Adrenal gland (tissue), 19 donors: ENCODE results near the gene TICAM1. TPM values are rescaled to one million over a fixed set of nuclear protein-coding genes. Genes with fewer than 3 reads are reported as not detected.

ENCODE experiments used
- DNase-seq, 7 donors: peaks; one replicate each; pipeline ENCODE4 v3.0.0-alpha.2; 2019 to 2020
- H3K27ac ChIP-seq, 5 donors: fragments of 200-600 bp; sonication (generic) in 4 of 5; 1 replicate in 3 of 5; 2 replicates in 2 of 5; pipeline versions ENCODE4 v1.5.1 to v1.8.0; 2016 to 2020; ENCODE audit warnings: mild to moderate bottlenecking in 1 of 5
- H3K27me3 ChIP-seq: fragments of 200-600 bp; 2 replicates; pipeline ENCODE4 v1.8.0; 2021
- H3K36me3 ChIP-seq, 2 donors: fragments of 200-600 bp; replicated peaks in 1 of 2; 1 replicate in 1 of 2; 2 replicates in 1 of 2; pipeline versions ENCODE4 v1.5.1 to v1.8.0; 2018 to 2022
- H3K4me1 ChIP-seq, 2 donors: fragments of 200-600 bp; replicated peaks in 1 of 2; 1 replicate in 1 of 2; 2 replicates in 1 of 2; pipeline versions ENCODE4 v1.5.1 to v1.8.0; 2018 to 2021
- H3K4me3 ChIP-seq, 4 donors: fragments of 200-600 bp; sonication (generic) in 3 of 4; one replicate each; pipeline ENCODE4 v1.5.1; 2016 to 2018
- H3K9me3 ChIP-seq, 3 donors: fragments of 200-600 bp; sonication (generic) in 1 of 3; replicated peaks in 1 of 3; 1 replicate in 2 of 3; 2 replicates in 1 of 3; pipeline versions ENCODE4 v1.5.1 to v1.8.0; 2016 to 2021
- CTCF ChIP-seq, 6 experiments: fragments of 450-650 bp in 4 of 6; fragments of 200-600 bp in 2 of 6; sonication (generic) in 1 of 6; IDR thresholded peaks; 1 replicate in 5 of 6; 2 replicates in 1 of 6; pipeline versions ENCODE4 v1.5.1 to v1.8.0; 2016 to 2021; ENCODE audit warnings: antibody characterized with exemption in 6 of 6, mild to moderate bottlenecking in 2 of 6, moderate library complexity in 1 of 6
- POLR2A ChIP-seq, 2 donors: fragments of 450-650 bp; IDR thresholded peaks; one replicate each; pipeline ENCODE4 v1.6.1; 2017; ENCODE audit warnings: antibody characterized with exemption in 2 of 2, mild to moderate bottlenecking in 2 of 2, moderate library complexity in 1 of 2
- WGBS, 4 donors: extraction: QIAGEN DNeasy Blood & Tissue Kit in 2 of 4; methylation state at CpG; one replicate each; pipeline versions ENCODE4 v1.1.5 to v1.1.7; 2013 to 2017; 5-methylcytosine and 5-hydroxymethylcytosine counted together
- intact Hi-C, 2 donors: fragments of 100-400 bp; cut with DNase I; formaldehyde crosslinking; loops; one replicate each; pipeline versions ENCODE4 v1.14.1 to v1.15.0; 2022 to 2023
- long read RNA-seq, 10 donors: library from polyadenylated mRNA in 3 of 10; unstranded in 2 of 10; stranded (forward) in 1 of 10; transcript quantifications; one replicate each; pipeline ENCODE4 v2.0.0 and lab custom pipeline, GENCODE V29; 2021 to 2026
- polyA plus RNA-seq, 3 donors: library from polyadenylated mRNA; stranded (reverse); fragments of 200-250 nt in 2 of 3; fragments of 350-450 nt in 1 of 3; fragmentation: Illumina TruSeq in 1 of 3; extraction: RNeasy Lipid Tissue Mini Kit (QIAGEN cat#74804) in 1 of 3; gene quantifications; one replicate each; pipeline ENCODE4 v1.2.3, GENCODE V29; 2013 to 2014
- total RNA-seq, 9 donors: library from RNA; depleted of rRNA in 4 of 9; stranded (reverse); fragments of >200 nt in 4 of 9; fragments of 120-200 nt in 1 of 9; fragmentation: NEBNext Ultra II Directional in 1 of 9; extraction: Animal tissue kit (Norgen Biotek cat#: 25700) in 1 of 9; gene quantifications; one replicate each; pipeline versions ENCODE4 v1.1.0 to v1.2.4, GENCODE V29; 2013 to 2023
- donor health status: healthy with polysubstance abuse.
- donor health status: Bipolar disorder and iron deficiency.
- donor health status: DM: yes; HTN: yes; CAD: no.
- donor health status: DM: no; HTN: no; CAD: no.
- donor health status: DM: no; HTN: no; CAD: no.
- donor health status: DM: yes; HTN: yes; CAD: no.

Gene TICAM1
- 10 to 100 TPM in 1 of 9 donors, 1 to 10 TPM in 7, under 1 TPM in 1; 0.61 to 12.0 (median 6.7) TPM for total RNA-seq
- polyA plus RNA-seq = 1 to 10 TPM; 1.9 to 9.3 (median 7.4) TPM
- long read RNA-seq, donor 1, partial matches to known transcripts = 0 of 1 reads
- long read RNA-seq, donor 1, other reads (novel, unspliced or antisense) = 0 of 1 reads
- long read RNA-seq, donor 2, partial matches to known transcripts = 0 of 1 reads
- long read RNA-seq, donor 2, other reads (novel, unspliced or antisense) = 0 of 1 reads
- long read RNA-seq, donor 3 = 0 reads
- long read RNA-seq, donor 4, partial matches to known transcripts = 0 of 2 reads
- long read RNA-seq, donor 4, other reads (novel, unspliced or antisense) = 2 of 2 reads
- long read RNA-seq, donor 5, transcript TICAM1-201 (2 exons, 2,676 nt) = major isoform, 13 of 16 reads
- long read RNA-seq, donor 5, partial matches to known transcripts = 2 of 16 reads
- long read RNA-seq, donor 5, other reads (novel, unspliced or antisense) = 1 of 16 reads
- long read RNA-seq, donor 6, partial matches to known transcripts = 0 of 1 reads
- long read RNA-seq, donor 6, other reads (novel, unspliced or antisense) = 1 of 1 reads
- long read RNA-seq, donor 7 = 0 reads
- long read RNA-seq, donor 8, partial matches to known transcripts = 0 of 1 reads
- long read RNA-seq, donor 8, other reads (novel, unspliced or antisense) = 0 of 1 reads
- long read RNA-seq, donor 9, partial matches to known transcripts = 0 of 1 reads
- long read RNA-seq, donor 9, other reads (novel, unspliced or antisense) = 0 of 1 reads
- long read RNA-seq, donor 10 = 0 reads

- Histone ChIP-seq H3K4me3 (peak within 1 kb of the TSS; percentile 65 to 95 (median 88)), H3K36me3 (no peaks in the 10 kb centered on the region), H3K4me1 (peaks cover 4 to 10% of the 10 kb centered on the region in 2 donors), H3K27ac (peak within 1 kb of the TSS in 4 of 5 donors; percentile 73 to 90 (median 86)), H3K27me3 (no peaks in the 10 kb centered on the region), H3K9me3 (no peaks in the 10 kb centered on the region)
- peak; percentile 43 to 61 for TF ChIP-seq POLR2A (IDR thresholded peaks at IDR 0.05)
- peak in 1 of 6 experiments; percentile 9 for TF ChIP-seq CTCF (IDR thresholded peaks at IDR 0.05)
- peak; percentile 60 to 77 (median 71) for DNase-seq
- intact Hi-C loops = no loop called here
- 0 to 1% (median 0%) methylated on average over 6 to 52 of the region's 52 CpGs for WGBS, 4 donors
Measured at GRCh38 chr19:4831304-4831978, at the start of gene TICAM1. Gene TICAM1, minus strand, starts transcription at chr19:4831712. Its CDS starts 13,335 bp downstream, at chr19:4818377.

- WGBS, 4 donors = 82 to 95% (median 89%) methylated on average over 11 of the region's 11 CpGs
- no peaks in the 10 kb centered on the region for H3K9me3 ChIP-seq
- DNase-seq = no peak
- H3K4me1 ChIP-seq = no peaks in the 10 kb centered on the region
- H3K27me3 ChIP-seq = no peaks in the 10 kb centered on the region
- H3K4me3 ChIP-seq = no peak overlapping the region
- no peak for TF ChIP-seq CTCF (IDR thresholded peaks at IDR 0.05)
- TF ChIP-seq POLR2A (IDR thresholded peaks at IDR 0.05) = no peak
- H3K36me3 ChIP-seq = no peaks in the 10 kb centered on the region
- no peak overlapping the region for H3K27ac ChIP-seq
- intact Hi-C loops = no loop called here
Measured at GRCh38 chr19:4879041-4879440, 47.5 kb upstream of the TICAM1 start.

GRCh38 chr19:4878491-4878968, 47.0 kb upstream of the TICAM1 start:
- H3K27me3 ChIP-seq = no peaks in the 10 kb centered on the region
- DNase-seq = no peak
- no peaks in the 10 kb centered on the region for H3K36me3 ChIP-seq
- H3K4me3 ChIP-seq = no peak overlapping the region
- 54 to 63% (median 57%) methylated on average over 1 to 23 of the region's 23 CpGs for WGBS, 4 donors
- intact Hi-C loops = no loop called here
- TF ChIP-seq CTCF (IDR thresholded peaks at IDR 0.05) (no peak), POLR2A (IDR thresholded peaks at IDR 0.05) (no peak)
- no peaks in the 10 kb centered on the region for H3K9me3 ChIP-seq
- no peaks in the 10 kb centered on the region for H3K4me1 ChIP-seq
- no peak overlapping the region for H3K27ac ChIP-seq
